Keratinocyte (primary cell): ENCODE results near the gene SREBF1. TPM values are rescaled to one million over a fixed set of nuclear protein-coding genes. Genes with fewer than 3 reads are reported as not detected.

ENCODE experiments used
- DNase-seq: peaks from one replicate; pipeline ENCODE4 v3.0.0-alpha.2; 2011; ENCODE audit warnings: low read depth, missing footprints, low spot score
- FAIRE-seq: peaks from 2 replicates; lab custom pipeline; 2011; peaks lifted over from hg19 to GRCh38; lab: Jason Lieb, UNC
- H2AFZ ChIP-seq: 2 replicates; pipeline ENCODE4 v1.6.0; 2012; ENCODE audit warnings: low read length, control low read depth, inconsistent platforms; ENCODE audit not compliant: control insufficient read depth
- H3K27ac ChIP-seq: 2 replicates; pipeline ENCODE4 v1.5.1; 2011; ENCODE audit warnings: low read length; ENCODE audit not compliant: control insufficient read depth, insufficient read depth
- H3K27me3 ChIP-seq: 3 replicates; pipeline ENCODE4 v1.6.0; 2011; ENCODE audit warnings: low read length; ENCODE audit not compliant: control insufficient read depth, insufficient read depth; ENCODE audit errors: extremely low read depth
- H3K36me3 ChIP-seq, 2 experiments: 2 replicates in 1 of 2; 3 replicates in 1 of 2; pipeline ENCODE4 v1.5.1; 2011; ENCODE audit warnings: low read length in 2 of 2, mild to moderate bottlenecking in 1 of 2; ENCODE audit not compliant: control insufficient read depth in 2 of 2, insufficient read depth in 2 of 2; ENCODE audit errors: extremely low read depth in 1 of 2
- H3K4me1 ChIP-seq: 3 replicates; pipeline ENCODE4 v1.5.1; 2011; ENCODE audit warnings: low read length; ENCODE audit not compliant: control insufficient read depth, insufficient read depth; ENCODE audit errors: extremely low read depth
- H3K4me2 ChIP-seq: 3 replicates; pipeline ENCODE4 v1.6.0; 2011; ENCODE audit warnings: low read depth, low read length; ENCODE audit not compliant: control insufficient read depth, insufficient read depth; ENCODE audit errors: extremely low read depth
- H3K4me3 ChIP-seq, 3 experiments: fragments of 200-600 bp in 1 of 3; sonication (generic) in 1 of 3; 2 replicates in 2 of 3; 3 replicates in 1 of 3; pipeline ENCODE4 v1.5.1; 2011 to 2016; ENCODE audit warnings: low read length in 3 of 3, mild to moderate bottlenecking in 3 of 3, control low read depth in 2 of 3, inconsistent platforms in 1 of 3, low read depth in 1 of 3, mixed read lengths in 1 of 3, mixed run types in 1 of 3, moderate library complexity in 1 of 3; ENCODE audit not compliant: control insufficient read depth in 2 of 3, insufficient read depth in 2 of 3; ENCODE audit errors: extremely low read depth in 1 of 3
- H3K79me2 ChIP-seq: 2 replicates; pipeline ENCODE4 v1.6.0; 2012; ENCODE audit warnings: low read length; ENCODE audit not compliant: control insufficient read depth, insufficient read depth
- H3K9ac ChIP-seq: 3 replicates; pipeline ENCODE4 v1.6.0; 2011; ENCODE audit warnings: low read length; ENCODE audit not compliant: control insufficient read depth, insufficient read depth; ENCODE audit errors: extremely low read depth
- H3K9me1 ChIP-seq: 3 replicates; pipeline ENCODE4 v1.6.0; 2011; ENCODE audit warnings: low read length; ENCODE audit not compliant: control insufficient read depth, insufficient read depth; ENCODE audit errors: extremely low read depth
- H3K9me3 ChIP-seq: 2 replicates; pipeline ENCODE4 v1.5.1; 2012; ENCODE audit warnings: low read depth, low read length; ENCODE audit not compliant: control insufficient read depth
- H4K20me1 ChIP-seq: 3 replicates; pipeline ENCODE4 v1.6.0; 2011; ENCODE audit warnings: low read length; ENCODE audit not compliant: control insufficient read depth, insufficient read depth; ENCODE audit errors: extremely low read depth
- CTCF ChIP-seq, 3 experiments: IDR thresholded peaks in 1 of 3; conservative IDR thresholded peaks in 1 of 3; optimal IDR thresholded peaks in 1 of 3; 2 replicates in 2 of 3; 3 replicates in 1 of 3; pipeline versions ENCODE3 to v1.5.1; 2011; ENCODE audit warnings: low read length in 3 of 3, mild to moderate bottlenecking in 3 of 3, moderate library complexity in 2 of 3, control low read depth in 1 of 3, inconsistent platforms in 1 of 3; ENCODE audit not compliant: insufficient read depth in 2 of 3; ENCODE audit errors: extremely low read depth in 1 of 3
- EZH2 ChIP-seq: IDR thresholded peaks from one replicate; pipeline ENCODE4 v1.6.1; 2012; ENCODE audit warnings: inconsistent platforms, mild to moderate bottlenecking, low read length, moderate library complexity
- dilution Hi-C: fragments of 300-500 bp; cut with MboI; formaldehyde crosslinking; loops from one replicate; pipeline ENCODE4 v1.7.0; 2020; ENCODE audit warnings: low sequenced_read_pairs; ENCODE audit not compliant: extremely low pct_ligation_motif_present
- polyA plus RNA-seq, 5 experiments: library from polyadenylated mRNA; depleted of rRNA in 3 of 5; stranded (reverse) in 3 of 5; stranded (forward) in 1 of 5; unstranded in 1 of 5; fragments of >200 nt; gene quantifications; 1 replicate in 1 of 5; 2 replicates in 3 of 5; 3 replicates in 1 of 5; pipeline versions ENCODE4 v1.2.1 to v1.2.3, GENCODE V29; 2011 to 2012; ENCODE audit warnings: missing spikeins in 2 of 5, low read depth in 1 of 5, low replicate concordance in 1 of 5

Gene SREBF1
- polyA plus RNA-seq, 1 donor (not counting 4 experiments of a cell fraction or from before 2014, with no cell fraction given) = 51.7 TPM

GRCh38 chr17:17813055-17813724 is 23.6 kb downstream of the SREBF1 start:
- dilution Hi-C loops = no loop called here
- Histone ChIP-seq H4K20me1 (peaks cover 23% of the 10 kb centered on the region), H3K9me3 (no peaks in the 10 kb centered on the region), H3K27ac (no peak overlapping the region), H3K4me1 (peaks cover 5% of the 10 kb centered on the region), H3K79me2 (peaks cover 3% of the 10 kb centered on the region), H3K9me1 (no peaks in the 10 kb centered on the region), H3K4me2 (no peak overlapping the region), H3K4me3 (no peak overlapping the region), H2AFZ (no peak overlapping the region), H3K36me3 (peaks cover 38 to 43% of the 10 kb centered on the region in 2 experiments), H3K27me3 (no peaks in the 10 kb centered on the region), H3K9ac (no peak overlapping the region)
- FAIRE-seq = peak; percentile 48
- TF ChIP-seq EZH2 = no peak
- no peak for TF ChIP-seq CTCF (optimal IDR thresholded peaks at IDR 0.05 in 1 of 3, IDR thresholded peaks at IDR 0.05 in 1 of 3, conservative IDR thresholded peaks at IDR 0.05 in 1 of 3; ENCODE audit: extremely low read depth in 1 of 3, insufficient read depth in 2 of 3, low read length in 3 of 3)
- no peak for DNase-seq

- peaks cover 39 to 42% of the 10 kb centered on the region in 2 experiments for H3K36me3 ChIP-seq
- H2AFZ ChIP-seq = no peak overlapping the region
- H3K27ac ChIP-seq = no peak overlapping the region
- dilution Hi-C loops = no loop called here
- no peak for TF ChIP-seq EZH2
- peak; percentile 84 to 94 (median 86) for TF ChIP-seq CTCF (optimal IDR thresholded peaks at IDR 0.05 in 1 of 3, IDR thresholded peaks at IDR 0.05 in 1 of 3, conservative IDR thresholded peaks at IDR 0.05 in 1 of 3; ENCODE audit: extremely low read depth in 1 of 3, insufficient read depth in 2 of 3, low read length in 3 of 3)
- peaks cover 3% of the 10 kb centered on the region for H3K79me2 ChIP-seq
- H3K9me1 ChIP-seq = no peaks in the 10 kb centered on the region
- DNase-seq (no peak), FAIRE-seq (no peak)
- no peak overlapping the region for H3K4me3 ChIP-seq
- H3K9ac ChIP-seq = no peak overlapping the region
- peaks cover 22% of the 10 kb centered on the region for H4K20me1 ChIP-seq
- H3K9me3 ChIP-seq = no peaks in the 10 kb centered on the region
- no peaks in the 10 kb centered on the region for H3K27me3 ChIP-seq
- no peak overlapping the region for H3K4me2 ChIP-seq
- peaks cover 7% of the 10 kb centered on the region for H3K4me1 ChIP-seq
These were observed 24.4 kb downstream of the SREBF1 start for GRCh38 chr17:17812211-17813054.
